ENCODE results near the gene PTPRD. TPM values are rescaled to one million over a fixed set of nuclear protein-coding genes. Genes with fewer than 3 reads are reported as not detected.

The PTPRD gene
- total and polyA plus RNA-seq, 10 donors: 0.08 to 11.7 (median 2.9) TPM

GRCh38 chr9:9750719-9751118, 862.1 kb downstream of the PTPRD start:
- no peak for DNase-seq
- 78 to 88% (median 82%) methylated on average over 3 of the region's 3 CpGs for WGBS, 5 donors

GRCh38 chr9:9749591-9749990, 863.2 kb downstream of the PTPRD start:
- Histone ChIP-seq H3K4me3 (no peak overlapping the region), H3K4me1 (peaks cover 0 to 5% (median 0%) of the 10 kb centered on the region in 6 donors), H3K27me3 (replicated peaks in 1 of 7) (no peaks in the 10 kb centered on the region), H3K27ac (no peak overlapping the region), H3K9me3 (no peaks in the 10 kb centered on the region), H3K36me3 (no peaks in the 10 kb centered on the region)
- no peak for DNase-seq
- WGBS, 5 donors: 62 to 97% (median 72%) methylated on average over 1 of the region's 1 CpG
- intact Hi-C loops (cut with DNase I; ENCODE audit: low total_unique reads): no loop called here
- TF ChIP-seq POLR2AphosphoS5 (IDR thresholded peaks at IDR 0.05) (no peak), POLR2A (IDR thresholded peaks at IDR 0.05) (no peak), CTCF (IDR thresholded peaks at IDR 0.05 in 8 of 11, conservative IDR thresholded peaks at IDR 0.05 in 3 of 11) (no peak)

More at GRCh38 chr9:9750719-9751118, 862.1 kb downstream of the PTPRD start:
- Histone ChIP-seq H3K4me1 (peaks cover 0 to 5% (median 0%) of the 10 kb centered on the region in 6 donors), H3K27me3 (replicated peaks in 1 of 7) (no peaks in the 10 kb centered on the region), H3K4me3 (no peak overlapping the region), H3K36me3 (no peaks in the 10 kb centered on the region), H3K27ac (no peak overlapping the region), H3K9me3 (no peaks in the 10 kb centered on the region)
- intact Hi-C loops (cut with DNase I; ENCODE audit: low total_unique reads): no loop called here
- TF ChIP-seq POLR2AphosphoS5 (IDR thresholded peaks at IDR 0.05) (no peak), CTCF (IDR thresholded peaks at IDR 0.05 in 8 of 11, conservative IDR thresholded peaks at IDR 0.05 in 3 of 11) (no peak), POLR2A (IDR thresholded peaks at IDR 0.05) (no peak)

- Histone ChIP-seq H3K9me3 (no peaks in the 10 kb centered on the region), H3K27ac (no peak overlapping the region), H3K4me1 (peaks cover 0 to 5% (median 0%) of the 10 kb centered on the region in 6 donors), H3K4me3 (no peak overlapping the region), H3K36me3 (no peaks in the 10 kb centered on the region), H3K27me3 (replicated peaks in 1 of 7) (no peaks in the 10 kb centered on the region)
- no peak for TF ChIP-seq CTCF (IDR thresholded peaks at IDR 0.05 in 8 of 11, conservative IDR thresholded peaks at IDR 0.05 in 3 of 11)
- no peak for TF ChIP-seq POLR2AphosphoS5 (IDR thresholded peaks at IDR 0.05)
- TF ChIP-seq POLR2A (IDR thresholded peaks at IDR 0.05): no peak
- WGBS, 5 donors: 85 to 91% (median 89%) methylated on average over 4 of the region's 4 CpGs
- DNase-seq: no peak
- intact Hi-C loops (cut with DNase I; ENCODE audit: low total_unique reads): no loop called here
Measured at GRCh38 chr9:9747787-9748186, 865.0 kb downstream of the PTPRD start.

GRCh38 chr9:9746826-9747225, 866.0 kb downstream of the PTPRD start:
- intact Hi-C loops (cut with DNase I; ENCODE audit: low total_unique reads): no loop called here
- Histone ChIP-seq H3K4me1 (peaks cover 0 to 5% (median 0%) of the 10 kb centered on the region in 6 donors), H3K27ac (no peak overlapping the region), H3K27me3 (replicated peaks in 1 of 7) (no peaks in the 10 kb centered on the region), H3K36me3 (no peaks in the 10 kb centered on the region), H3K4me3 (no peak overlapping the region), H3K9me3 (peaks cover 0 to 5% (median 0%) of the 10 kb centered on the region in 8 donors)
- WGBS, 5 donors: 6 to 36% (median 15%) methylated on average over 1 of the region's 1 CpG
- no peak for DNase-seq
- TF ChIP-seq POLR2A (IDR thresholded peaks at IDR 0.05) (no peak), CTCF (IDR thresholded peaks at IDR 0.05 in 8 of 11, conservative IDR thresholded peaks at IDR 0.05 in 3 of 11) (no peak), POLR2AphosphoS5 (IDR thresholded peaks at IDR 0.05) (no peak)
